ENCODE measurements around the gene WASF3. TPM values are rescaled to one million over a fixed set of nuclear protein-coding genes. Genes with fewer than 3 reads are reported as not detected.

The WASF3 gene
- total and polyA plus RNA-seq, 10 of the 15 experiments (the other 5 are each of a cell fraction or from before 2014, with no cell fraction given), result under 0.01 to 0.10 (median 0.01) TPM; not detected in 7

GRCh38 chr13:26726684-26727083 lies 169.2 kb downstream of the WASF3 start:
- H3K27ac ChIP-seq (ENCODE audit: control insufficient read depth, insufficient read depth), result no peak overlapping the region
- 69% methylated on average over 8 of the region's 8 CpGs for whole genome bisulfite sequencing (ENCODE audit: insufficient coverage, insufficient replicate concordance, low lambda C conversion rate, missing lambda C conversion rate)
- TF ChIP-seq ZNF622 (IDR thresholded peaks at IDR 0.05) (no peak), MYC (IDR thresholded peaks at IDR 0.05; ENCODE audit: insufficient read depth, insufficient read length, insufficient replicate concordance, low read length, severe bottlenecking) (no peak), ZBED1 (IDR thresholded peaks at IDR 0.05; ENCODE audit: borderline replicate concordance) (no peak), SP1 (IDR thresholded peaks at IDR 0.05; ENCODE audit: low read depth, low read length) (no peak), NRF1 (conservative IDR thresholded peaks at IDR 0.05; ENCODE audit: low read depth, low read length) (no peak), ZBTB40 (IDR thresholded peaks at IDR 0.05; ENCODE audit: borderline replicate concordance) (no peak), ZBTB4 (CRISPR knock-in tag; IDR thresholded peaks at IDR 0.05) (no peak), CHD2 (IDR thresholded peaks at IDR 0.05; ENCODE audit: borderline replicate concordance, low read depth, low read length) (no peak), ZBTB33 (IDR thresholded peaks at IDR 0.05) (no peak), ATF2 (IDR thresholded peaks at IDR 0.05; ENCODE audit: low read length) (no peak), GABPA (IDR thresholded peaks at IDR 0.05; ENCODE audit: low read depth) (no peak), EGR1 (IDR thresholded peaks at IDR 0.05; ENCODE audit: borderline replicate concordance in 1 of 2, low read depth in 2 of 2, low read length in 2 of 2) (no peak), BMI1 (IDR thresholded peaks at IDR 0.05; ENCODE audit: borderline replicate concordance) (no peak), RFX5 (IDR thresholded peaks at IDR 0.05; ENCODE audit: low read depth, low read length) (no peak), MYB (IDR thresholded peaks at IDR 0.05; ENCODE audit: borderline replicate concordance, low read depth, low read length) (no peak)

More at GRCh38 chr13:26726684-26727083, 169.2 kb downstream of the WASF3 start:
- no peak overlapping the region for H3K4me2 ChIP-seq (ENCODE audit: control insufficient read depth, insufficient read depth)
- no peaks in the 10 kb centered on the region for H3K9me3 ChIP-seq (replicated peaks; ENCODE audit: control insufficient read depth, insufficient read depth, low read length)
- FAIRE-seq (no peak), DNase-seq (ENCODE audit: low read depth, low spot score) (no peak), ATAC-seq (no peak)
- intact Hi-C loops (cut with micrococcal nuclease; ENCODE audit: unreplicated experiment) (no loop called here), in situ Hi-C loops (cut with MboI) (no loop called here)
- H2AFZ ChIP-seq (ENCODE audit: control insufficient read depth, low read depth, low read length), result no peak overlapping the region
- no TSS peak for BruUV-seq (replicated peaks)
- no peaks in the 10 kb centered on the region for H3K36me3 ChIP-seq (ENCODE audit: control insufficient read depth in 2 of 2, insufficient read depth in 2 of 2, low read length in 1 of 2)
- ChIA-PET RAD21 (ENCODE audit: unreplicated experiment) (no interaction called here), CTCF (no interaction called here), POLR2A (no interaction called here), SMC1A (ENCODE audit: uncharacterized antibody, unreplicated experiment) (no interaction called here)
- no peak overlapping the region for H3K4me3 ChIP-seq
- no peak overlapping the region for H3K9ac ChIP-seq (ENCODE audit: control insufficient read depth, insufficient read depth, low read length)
- no peaks in the 10 kb centered on the region for H3K27me3 ChIP-seq (replicated peaks in 1 of 2; ENCODE audit: control insufficient read depth in 2 of 2, insufficient read depth in 2 of 2, low read length in 1 of 2)
- no peaks in the 10 kb centered on the region for H4K20me1 ChIP-seq (ENCODE audit: control insufficient read depth, insufficient read depth)
- H3K79me2 ChIP-seq (ENCODE audit: control insufficient read depth, insufficient read depth, low read length), result no peaks in the 10 kb centered on the region
- H3K4me1 ChIP-seq (ENCODE audit: control insufficient read depth, insufficient read depth, low read length), result no peaks in the 10 kb centered on the region; the same call in 1 of the 2 replicates
